Measurements from ENCODE around the gene USH1C.

Gene USH1C

DNA sequence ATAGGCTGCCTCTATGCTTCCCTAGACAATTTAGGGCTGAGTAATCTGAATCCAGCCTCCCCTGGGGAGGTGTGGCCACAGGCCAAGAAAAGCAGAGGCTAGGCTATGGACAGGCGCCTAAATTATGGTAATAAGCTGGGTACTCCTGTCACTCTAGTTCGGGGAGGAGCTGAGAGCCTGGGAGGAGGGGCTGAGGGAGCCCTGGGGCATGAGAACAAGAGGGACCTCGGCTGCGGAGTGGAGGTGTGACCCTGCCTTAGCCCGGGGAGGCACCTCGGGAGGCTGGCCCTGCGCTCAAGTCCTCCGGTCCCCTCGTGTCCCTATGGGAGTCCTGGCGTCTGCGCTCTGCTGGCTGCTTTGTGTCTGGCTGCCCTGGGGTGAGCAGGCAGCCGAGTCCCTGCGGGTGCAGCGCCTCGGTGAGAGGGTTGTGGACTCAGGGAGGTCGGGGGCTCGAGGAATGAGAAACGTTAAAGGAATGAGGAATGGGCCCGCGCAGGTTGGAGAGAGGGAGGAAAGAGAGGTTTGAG lies 2.9 kb upstream of the USH1C start, which contains the start of gene OTOG:
OTOG (plus strand) TSS at position 209 of the 527 bp plus-strand sequence; CDS start at position 323, 114 bp downstream.
- DNase-seq (ENCODE audit: low read depth, low spot score) = peak; percentile 83

DNA sequence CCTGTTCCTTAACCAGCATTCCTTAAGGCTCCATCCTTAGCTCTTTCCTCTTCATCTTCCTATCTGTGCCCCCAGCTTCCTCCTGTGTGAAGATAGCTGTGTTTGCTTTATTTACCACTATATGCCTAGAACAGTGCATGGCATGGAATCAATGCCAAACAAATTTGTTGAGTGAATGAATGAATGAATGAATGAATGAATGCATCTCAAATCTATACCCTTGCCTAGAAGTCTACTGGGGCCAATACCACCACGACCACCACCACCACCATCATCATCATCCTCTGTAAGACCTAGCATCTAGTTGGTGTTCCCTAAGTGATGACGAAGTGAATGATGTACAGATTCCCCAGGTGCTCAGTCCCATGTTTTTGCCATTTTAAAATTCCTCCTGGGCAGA lies 2.0 kb upstream of the USH1C start:
- no peak for DNase-seq (ENCODE audit: low read depth, low spot score)

DNA sequence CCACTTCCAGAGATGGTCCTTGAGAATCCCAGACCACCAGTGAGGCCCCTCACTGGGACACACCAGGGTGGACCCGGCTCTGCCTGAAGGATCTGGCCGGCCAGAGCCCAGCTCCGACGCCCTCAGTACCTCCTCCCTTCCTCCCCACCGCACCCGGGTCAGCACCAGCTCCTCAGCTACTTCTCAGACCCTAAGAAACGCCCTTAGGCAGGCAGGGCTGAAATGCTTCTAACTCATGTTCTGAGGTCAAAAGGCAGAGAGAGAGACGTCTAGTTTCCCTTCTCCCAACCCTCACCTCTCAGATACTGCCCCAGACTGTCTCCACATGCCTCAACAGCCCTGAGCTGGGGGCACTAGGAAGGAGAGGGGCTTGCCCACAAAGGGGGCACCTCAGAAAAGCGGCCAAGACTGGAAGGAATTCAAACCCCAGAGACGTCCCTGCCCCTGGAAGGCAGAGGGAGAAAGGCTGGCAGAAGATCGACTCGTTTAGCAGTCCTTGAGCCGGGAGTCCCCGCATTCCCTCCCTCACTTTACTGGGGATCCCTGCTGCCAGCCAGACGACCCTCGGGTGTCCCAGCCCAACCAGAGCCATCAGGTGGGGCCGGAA lies 539 bp downstream of the USH1C start:
- no peak for DNase-seq (ENCODE audit: low read depth, low spot score)

DNA sequence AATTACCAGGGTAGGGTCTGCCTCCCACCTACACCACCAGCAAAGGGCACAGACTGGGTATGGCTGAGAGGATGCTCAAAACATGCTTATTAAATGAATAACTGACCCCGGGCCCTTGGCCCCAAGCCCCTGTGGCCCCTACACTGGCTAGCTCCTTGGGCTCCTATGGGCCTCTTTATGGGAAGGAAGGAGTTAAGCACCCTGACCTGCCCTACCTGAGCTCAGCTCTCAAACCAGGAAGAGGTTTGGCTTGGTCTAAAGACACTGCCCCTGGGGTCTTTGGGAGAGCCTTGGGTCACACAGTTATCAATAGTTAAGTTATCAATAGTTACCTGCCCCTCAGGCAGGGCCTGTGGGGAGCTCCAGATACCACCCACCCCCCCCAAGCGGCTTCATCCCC lies 1.2 kb downstream of the USH1C start:
- DNase-seq (ENCODE audit: low read depth, low spot score) = no peak

DNA sequence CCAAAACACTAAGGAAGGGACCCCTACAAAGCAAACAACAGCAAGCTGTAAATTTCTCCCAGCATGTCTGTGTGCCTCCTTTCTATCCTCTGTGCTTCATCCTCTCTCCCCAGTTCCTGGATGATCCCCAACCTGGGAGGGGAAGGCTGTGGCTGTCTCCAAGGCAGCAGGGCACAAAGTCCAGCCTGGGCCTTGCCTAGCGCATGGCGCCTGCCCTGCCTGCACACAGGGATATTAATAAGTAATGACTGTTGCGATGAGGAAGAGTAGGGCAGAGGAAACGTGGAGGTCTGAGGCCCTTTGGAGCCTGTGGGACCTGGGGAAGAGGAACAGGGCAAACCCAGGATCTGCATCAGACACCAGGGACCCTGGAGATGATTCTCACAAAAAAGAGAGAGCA lies 2.0 kb downstream of the USH1C start:
- DNase-seq (ENCODE audit: low read depth, low spot score) = no peak

DNA sequence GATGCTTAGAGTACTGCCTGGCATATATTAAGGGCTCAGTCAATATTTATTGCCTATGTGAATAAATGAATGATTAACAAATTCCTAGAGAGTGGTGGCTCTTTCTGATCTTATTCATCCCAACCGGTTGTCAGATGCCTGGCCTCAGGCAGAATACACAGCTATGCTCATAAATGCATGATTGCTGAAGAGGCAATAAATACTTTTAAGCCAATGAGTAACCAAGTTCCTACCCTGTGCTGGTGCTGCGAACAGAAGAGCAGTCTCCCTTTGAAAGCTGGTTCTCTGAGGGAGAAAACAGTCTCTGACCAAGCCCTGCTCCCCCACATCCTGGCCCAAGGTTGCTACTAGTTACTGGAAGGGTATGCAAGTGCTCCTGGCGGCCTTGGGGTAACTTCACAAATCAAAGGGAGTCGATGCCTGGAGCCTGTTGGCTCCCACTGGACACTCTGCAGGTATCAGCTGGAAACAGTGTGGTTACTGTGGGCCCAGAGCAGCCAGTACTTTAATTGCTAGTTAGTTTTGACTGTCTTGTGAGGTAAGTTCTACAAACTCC lies 2.8 kb downstream of the USH1C start:
- no peak for DNase-seq (ENCODE audit: low read depth, low spot score)

DNA sequence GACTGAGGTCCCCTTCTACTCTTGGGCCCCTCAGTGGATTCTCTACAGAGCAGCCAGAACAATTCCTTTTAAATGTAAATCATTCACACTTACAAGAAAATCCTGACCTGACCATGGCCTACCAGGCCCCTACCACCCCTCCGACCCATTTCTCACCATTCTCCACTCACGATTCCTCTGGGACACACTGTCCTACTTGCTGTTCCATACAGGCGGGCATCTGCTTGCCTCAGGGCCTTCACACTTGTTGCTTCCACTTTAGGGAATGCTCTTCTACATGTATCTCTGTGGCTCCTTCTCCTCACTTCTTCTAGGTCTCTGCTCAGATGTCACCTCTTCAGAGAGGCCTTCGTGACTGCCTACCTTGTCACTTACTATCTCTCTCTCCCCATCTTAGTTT lies 3.4 kb downstream of the USH1C start:
- no peak for DNase-seq (ENCODE audit: low read depth, low spot score)

DNA sequence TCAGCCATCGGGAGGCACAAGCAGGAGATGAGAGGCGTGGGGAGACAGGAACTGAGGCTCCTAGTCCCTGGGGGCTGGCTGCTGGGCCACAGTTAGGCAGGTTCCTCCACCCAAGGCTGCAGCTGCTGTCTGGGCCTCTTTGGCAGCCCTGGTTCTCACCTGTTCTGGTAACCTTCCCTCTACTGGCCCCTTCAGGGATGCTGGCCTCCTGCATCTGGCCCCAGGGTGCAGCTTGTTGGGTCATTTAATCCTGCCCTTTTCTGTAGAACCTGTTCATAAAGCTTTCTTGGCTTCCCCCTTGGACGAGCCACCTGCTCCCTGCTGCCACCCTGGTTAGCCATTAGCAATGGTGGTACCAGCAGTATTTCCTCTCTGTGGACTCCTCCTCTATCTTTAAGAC lies 5.5 kb downstream of the USH1C start:
- DNase-seq (ENCODE audit: low read depth, low spot score) = no peak

DNA sequence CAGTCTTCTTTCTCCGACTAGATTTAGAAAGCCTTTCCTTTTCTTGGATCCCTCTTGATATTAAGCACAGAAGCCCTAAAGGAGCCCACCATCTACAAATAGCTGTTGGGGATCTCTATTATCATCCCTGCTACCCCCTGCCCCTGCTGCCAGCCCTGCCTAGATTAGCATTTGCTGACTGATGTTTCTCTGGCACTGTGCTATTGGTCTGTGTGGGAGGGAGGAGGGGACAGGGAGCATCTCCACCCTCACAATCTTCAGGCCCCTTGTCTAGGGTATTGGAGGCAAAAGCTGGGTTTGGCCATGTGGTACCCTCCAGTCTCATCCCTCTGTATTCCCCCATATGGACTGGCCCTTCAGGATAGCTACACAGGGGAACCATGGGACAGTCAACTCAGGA lies 6.2 kb downstream of the USH1C start:
- DNase-seq (ENCODE audit: low read depth, low spot score) = no peak

DNA sequence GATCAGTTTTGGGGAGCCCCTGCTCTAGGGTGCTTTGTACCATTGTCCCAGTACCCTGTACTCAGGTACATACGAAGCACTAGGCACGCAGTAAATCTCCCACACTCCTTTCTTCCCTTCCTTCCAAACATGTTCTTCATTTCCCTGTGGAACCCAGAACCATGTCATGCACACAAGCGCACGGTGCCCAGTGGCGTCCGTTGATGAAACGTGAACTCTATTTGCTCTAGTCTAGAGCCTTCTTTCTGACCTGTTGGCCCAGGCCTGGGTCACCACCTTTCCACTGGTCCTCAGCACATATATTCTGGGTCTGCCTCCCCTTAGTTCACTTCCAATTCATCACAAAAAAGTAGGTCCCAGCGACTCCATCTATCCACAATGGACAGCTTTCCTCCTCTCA lies 7.0 kb downstream of the USH1C start:
- no peak for DNase-seq (ENCODE audit: low read depth, low spot score)

DNA sequence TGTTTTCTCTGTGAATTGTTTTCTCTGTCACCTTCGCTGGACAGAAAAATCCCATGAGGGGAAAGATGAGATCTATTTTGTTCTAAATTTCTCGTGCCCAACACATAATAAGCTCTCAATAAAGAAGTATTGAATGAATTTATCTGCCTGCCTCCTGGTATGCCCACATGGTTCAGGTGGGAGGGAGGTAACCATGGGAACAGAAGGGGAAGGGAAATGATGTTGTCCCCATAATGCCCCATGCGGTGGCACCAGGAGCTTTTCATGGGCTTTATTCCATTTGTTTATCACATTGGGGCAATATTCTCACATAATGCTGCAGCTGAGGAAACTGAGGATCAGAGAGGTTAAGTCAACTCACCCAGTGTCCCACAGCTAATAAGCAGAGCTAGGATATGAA lies 8.7 kb downstream of the USH1C start:
- no peak for DNase-seq (ENCODE audit: low read depth, low spot score)

DNA sequence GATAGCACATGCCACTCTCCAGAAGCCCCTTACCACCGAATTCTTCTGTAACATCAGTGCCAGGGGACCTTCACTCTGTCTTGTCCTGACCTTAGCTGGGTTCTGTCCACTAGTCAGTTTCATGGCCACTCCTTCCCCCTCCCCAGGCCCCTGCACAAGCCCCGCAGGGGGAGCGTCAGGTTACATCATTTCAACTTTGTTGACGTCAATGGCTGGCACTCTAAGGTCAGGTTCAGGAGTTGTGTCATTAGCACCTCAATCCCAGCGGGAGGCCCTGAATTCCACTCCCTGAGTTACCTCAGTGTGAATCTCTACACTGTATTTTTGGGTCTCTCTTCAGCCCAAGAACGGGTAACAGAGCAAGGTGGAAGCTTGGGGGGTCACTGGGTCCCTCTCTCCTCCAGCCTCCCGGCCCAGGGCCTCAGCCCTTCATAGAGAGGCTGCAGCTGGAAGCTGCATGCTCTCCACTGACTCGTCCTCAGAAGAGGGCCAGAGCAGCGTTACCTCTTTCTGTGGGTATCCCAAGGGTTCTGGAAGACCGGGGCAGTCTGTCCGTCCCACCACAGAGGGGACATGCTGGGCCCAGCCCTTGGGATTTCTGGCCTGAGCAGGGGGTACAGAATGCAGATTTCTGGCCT lies 10.3 kb downstream of the USH1C start:
- DNase-seq (ENCODE audit: low read depth, low spot score) = no peak

DNA sequence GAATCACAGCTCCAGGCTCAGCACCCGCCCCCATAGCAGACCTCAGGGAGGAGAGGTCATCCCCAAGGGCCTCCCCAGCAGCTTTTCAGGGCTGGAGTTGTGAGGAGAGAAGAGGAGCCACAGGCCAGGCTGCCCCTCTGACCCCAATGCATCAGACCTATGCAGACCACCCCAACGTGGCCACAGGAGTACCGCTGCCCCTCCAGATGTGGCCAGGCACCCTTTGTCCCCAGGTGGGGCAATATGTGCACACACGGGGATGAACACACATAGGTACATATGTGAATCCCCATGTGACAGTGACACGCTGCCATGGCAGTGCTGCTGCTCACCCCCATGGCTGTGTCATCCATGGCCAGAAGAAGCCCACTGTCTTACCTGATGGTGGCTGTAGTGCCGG lies 10.9 kb downstream of the USH1C start:
- no peak for DNase-seq (ENCODE audit: low read depth, low spot score)

DNA sequence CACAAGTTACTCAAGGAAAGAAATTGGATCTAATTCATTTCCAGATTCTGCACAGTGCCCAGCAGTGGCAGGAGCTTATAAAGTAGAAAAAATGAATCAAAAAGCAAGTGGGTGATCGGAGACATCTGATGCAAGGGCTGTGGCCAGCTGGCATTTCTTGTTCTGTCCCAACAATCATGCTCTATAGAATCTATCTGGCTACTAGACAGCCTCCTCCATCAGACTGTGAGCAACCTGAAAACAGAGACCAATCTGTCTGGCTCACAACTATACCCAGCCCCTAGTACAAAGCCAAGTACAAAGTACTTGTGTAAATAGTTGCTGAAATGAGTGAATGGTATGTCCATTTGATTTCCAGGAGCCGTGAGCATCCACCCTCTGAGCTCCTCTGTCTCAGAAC lies 11.4 kb downstream of the USH1C start:
- no peak for DNase-seq (ENCODE audit: low read depth, low spot score)

DNA sequence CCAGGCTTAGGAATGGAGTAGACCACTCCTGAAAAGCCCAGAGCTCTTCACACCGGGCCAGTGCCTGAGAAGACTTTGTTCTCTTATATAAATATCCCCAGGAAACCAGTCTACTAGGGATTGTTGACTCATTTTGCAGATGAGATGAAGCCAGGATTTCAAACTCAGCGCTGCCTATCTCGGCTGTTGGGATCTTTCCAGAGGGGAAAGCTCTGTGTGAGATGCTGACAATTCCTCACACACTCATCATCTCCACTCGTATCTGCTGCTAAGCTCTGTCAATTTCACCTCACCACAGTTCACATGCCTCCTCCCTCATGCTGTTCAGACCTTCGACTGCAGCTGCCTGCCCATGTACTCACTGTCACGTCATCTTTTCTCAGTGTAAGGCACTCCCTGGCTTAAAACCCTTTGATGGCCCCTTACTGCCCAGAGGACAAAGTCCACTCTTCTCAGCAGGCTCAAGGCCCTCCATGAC lies 12.5 kb downstream of the USH1C start:
- DNase-seq (ENCODE audit: low read depth, low spot score) = no peak

DNA sequence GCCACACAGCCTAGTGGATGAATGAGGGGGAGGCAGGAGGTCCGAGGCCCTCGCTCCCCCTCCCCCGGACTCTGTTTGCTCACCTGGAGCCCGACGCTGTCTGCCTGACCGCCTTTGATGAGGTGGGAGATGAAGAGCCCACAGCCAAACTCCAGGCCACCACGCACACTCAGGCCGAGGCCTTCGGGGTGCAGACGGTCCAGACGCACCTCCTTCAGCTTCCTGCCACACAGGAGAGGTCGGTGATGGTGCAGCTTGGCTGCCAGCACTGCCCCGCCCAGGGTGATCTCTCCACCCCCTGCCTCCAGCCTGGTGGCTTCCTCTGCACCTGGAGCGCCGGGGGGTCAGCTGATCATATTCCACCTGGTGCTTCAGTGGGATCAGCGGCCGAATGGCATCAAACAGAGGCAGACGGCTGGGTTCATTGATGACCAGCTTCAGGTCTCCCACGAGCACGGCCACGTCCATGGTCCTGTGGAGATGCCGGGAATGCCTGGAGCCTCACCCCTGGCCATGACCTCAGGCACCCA lies 13.1 kb downstream of the USH1C start:
- no peak for DNase-seq (ENCODE audit: low read depth, low spot score)

DNA sequence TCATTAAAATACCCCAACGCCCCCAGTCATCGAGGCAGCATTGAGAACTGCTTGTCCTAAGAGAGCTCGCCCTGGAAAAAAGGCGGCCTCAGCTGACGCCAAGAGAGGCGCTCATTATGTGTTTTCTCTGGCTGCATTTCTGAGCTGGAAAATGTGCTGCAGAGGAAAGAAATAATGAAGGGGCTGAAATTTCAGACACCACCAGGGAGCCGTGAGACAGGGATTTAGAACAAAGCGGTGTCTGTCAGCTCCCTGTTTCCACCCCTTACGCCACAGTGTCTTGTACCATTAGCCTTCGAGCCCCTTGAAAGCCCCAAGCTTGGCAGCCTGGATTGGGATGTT lies 14.4 kb downstream of the USH1C start:
- DNase-seq (ENCODE audit: low read depth, low spot score) = no peak

DNA sequence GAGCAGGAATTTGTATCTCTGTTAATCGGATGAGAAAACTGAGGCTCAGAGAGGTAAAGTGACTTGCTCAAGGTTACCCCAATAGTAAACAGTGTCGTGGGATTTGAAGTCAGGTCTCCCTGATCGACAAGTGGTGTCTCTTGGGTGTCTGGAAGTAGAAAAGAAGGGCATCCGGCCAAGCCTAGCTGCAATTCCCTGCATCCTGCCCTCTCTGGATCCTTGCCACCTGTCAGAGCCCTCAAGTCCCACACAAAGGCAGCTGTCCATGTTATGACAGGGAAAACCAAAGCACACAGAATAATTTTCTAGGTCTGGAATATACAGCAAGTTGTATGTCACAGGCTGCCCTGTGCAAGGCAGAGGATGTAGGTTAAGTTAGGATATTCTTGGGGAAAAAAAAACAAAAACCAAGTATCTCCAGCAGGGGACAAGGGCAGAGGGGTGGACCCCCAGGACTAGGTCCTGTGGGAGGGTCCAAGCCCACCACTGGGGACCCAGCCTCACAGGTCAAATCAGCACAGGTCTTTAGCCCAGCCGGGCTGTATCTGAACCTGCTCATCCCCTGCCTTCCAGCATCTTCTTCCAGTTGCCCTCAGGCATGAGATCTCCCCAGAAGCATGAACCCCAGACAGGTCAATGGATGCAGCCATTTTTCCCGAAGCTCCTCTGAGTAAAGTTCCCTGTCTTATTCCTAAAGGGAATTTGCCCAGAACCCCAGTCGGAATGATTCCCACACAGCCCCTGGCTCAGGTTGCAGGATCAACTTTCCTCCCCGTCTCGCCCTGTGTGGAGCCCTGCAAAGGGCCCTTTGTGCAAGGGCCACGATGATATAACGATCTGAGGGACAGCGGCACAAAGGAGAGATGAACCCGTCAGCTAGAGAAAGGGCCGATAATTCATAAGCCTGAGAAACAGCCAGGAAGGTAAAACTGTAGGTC lies 15.0 kb downstream of the USH1C start:
- no peak for DNase-seq (ENCODE audit: low read depth, low spot score)

DNA sequence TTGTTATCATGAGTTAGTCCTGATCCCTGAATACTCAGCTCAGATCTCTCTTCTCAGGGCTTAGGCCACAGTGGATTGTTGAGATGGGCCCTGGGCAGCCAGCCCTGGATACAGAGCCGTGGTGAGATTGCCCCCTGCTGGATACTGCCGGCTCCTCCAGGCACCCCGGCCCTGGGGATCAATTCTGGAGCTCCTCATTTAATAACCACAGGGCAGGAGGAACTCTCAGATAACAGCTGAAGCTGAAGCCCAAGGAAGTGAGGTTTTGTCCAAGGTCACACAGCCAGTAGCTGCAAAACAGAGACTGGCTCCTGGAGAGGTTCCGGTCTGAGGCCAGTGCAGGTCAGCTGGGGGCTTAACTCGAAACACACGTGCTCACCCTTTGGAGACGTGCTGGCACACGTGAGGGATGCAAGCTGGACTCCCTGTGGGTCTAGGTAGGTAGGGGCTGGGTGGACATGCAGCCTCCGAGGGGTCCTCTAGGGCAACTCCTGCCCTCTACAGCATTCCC lies 16.0 kb downstream of the USH1C start:
- DNase-seq (ENCODE audit: low read depth, low spot score) = no peak

DNA sequence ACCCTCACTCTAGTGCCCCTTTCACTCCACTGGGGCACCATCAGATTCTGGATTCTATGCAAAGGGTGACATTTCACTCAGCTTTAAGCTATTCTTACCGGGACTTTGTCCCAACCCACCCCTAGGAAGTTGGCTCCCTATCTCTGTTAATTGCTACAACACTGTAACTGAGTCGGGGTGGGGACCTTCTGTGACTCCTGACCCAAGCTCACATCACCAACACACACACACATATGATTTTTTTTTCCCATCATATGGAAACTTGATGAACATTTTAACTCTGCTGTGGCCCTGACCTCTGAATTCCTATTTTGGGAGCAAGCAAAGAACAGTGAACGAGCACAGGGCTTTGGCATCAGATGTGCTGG lies 16.6 kb downstream of the USH1C start:
- DNase-seq (ENCODE audit: low read depth, low spot score) = no peak

DNA sequence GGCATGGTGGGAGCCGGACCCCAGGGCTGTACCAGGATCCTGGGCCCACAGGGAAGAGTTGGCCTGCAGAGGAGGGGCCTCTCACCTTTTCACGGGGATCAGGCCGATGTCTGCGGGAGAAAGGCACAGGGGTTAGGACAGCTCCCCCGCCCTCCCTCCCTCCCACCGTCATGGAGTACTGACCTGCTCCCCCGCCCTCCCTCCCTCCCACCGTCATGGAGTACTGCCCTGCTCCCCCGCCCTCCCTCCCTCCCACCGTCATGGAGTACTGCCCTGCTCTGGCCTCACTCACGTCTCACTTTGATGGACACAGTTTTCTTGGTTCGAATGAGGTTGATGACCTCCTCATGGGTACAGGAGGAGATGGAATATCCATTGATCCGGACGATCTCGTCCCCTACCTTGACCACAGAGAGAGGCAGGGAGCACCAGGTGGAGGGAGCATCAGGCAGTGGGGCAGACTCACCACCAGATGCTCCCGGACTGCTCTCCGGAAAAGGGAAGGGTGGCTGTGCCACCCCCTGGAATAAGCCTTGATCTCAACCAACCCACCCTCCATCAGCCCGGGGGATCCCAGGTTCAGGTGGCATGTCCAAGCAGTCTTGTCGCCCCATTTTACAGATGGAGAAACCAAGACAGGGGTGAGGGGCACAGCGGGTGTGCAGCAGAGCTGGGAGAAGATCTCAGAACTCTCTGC lies 17.1 kb downstream of the USH1C start:
- DNase-seq (ENCODE audit: low read depth, low spot score) = no peak

Data from iPS DF 19.7 (cell line).